ENCODE data around the gene OR4M2. TPM values are rescaled to one million over a fixed set of nuclear protein-coding genes. Genes with fewer than 3 reads are reported as not detected.

The OR4M2 gene, protein sequence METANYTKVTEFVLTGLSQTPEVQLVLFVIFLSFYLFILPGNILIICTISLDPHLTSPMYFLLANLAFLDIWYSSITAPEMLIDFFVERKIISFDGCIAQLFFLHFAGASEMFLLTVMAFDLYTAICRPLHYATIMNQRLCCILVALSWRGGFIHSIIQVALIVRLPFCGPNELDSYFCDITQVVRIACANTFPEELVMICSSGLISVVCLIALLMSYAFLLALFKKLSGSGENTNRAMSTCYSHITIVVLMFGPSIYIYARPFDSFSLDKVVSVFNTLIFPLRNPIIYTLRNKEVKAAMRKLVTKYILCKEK
- not detected in 2 replicates for total RNA-seq

DNA sequence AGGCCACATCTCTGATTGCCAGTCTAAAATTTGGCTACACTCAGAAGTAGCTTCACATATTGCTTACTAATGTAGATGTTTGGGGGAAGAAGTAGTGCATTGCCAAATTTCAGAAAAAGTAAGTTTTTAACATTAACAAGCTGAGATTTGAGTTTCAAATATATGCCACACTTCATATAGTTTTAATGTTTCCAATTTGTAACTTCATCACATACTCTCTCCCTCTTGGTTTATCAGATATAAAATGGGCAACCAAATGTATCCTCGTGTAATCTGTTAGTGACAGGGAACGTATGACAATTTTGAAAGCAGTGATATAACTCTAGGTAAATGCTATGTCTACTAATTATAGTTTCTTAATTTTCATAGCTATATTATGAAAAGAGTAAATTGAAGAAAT, at the start of gene OR4M2:
TSS of gene OR4M2 (plus strand) at position 301 of the 400 bp plus-strand sequence. CDS start at position 399, 98 bp downstream.

Other genes starting within 250 kb of the OR4M2 start
- not detected in 2 replicates for gene POTEB, start 202.8 kb upstream of the OR4M2 start, total RNA-seq

Measured in thoracic aorta endothelial cell (primary cell).